ENCODE results near the gene PHGDH. TPM values are rescaled to one million over a fixed set of nuclear protein-coding genes. Genes with fewer than 3 reads are reported as not detected.

Gene PHGDH
- total and polyA plus RNA-seq, 8 donors, result 2.3 to 45.8 (median 25.6) TPM

GRCh38 chr1:119715542-119715941 lies 3.8 kb downstream of the PHGDH start:
- Histone ChIP-seq H3K4me3 (no peak overlapping the region), H3K27me3 (peaks cover 0 to 16% (median 0%) of the 10 kb centered on the region in 3 donors), H3K36me3 (no peaks in the 10 kb centered on the region), H3K27ac (no peak overlapping the region), H3K4me1 (peaks cover 15 to 42% (median 32%) of the 10 kb centered on the region in 4 donors), H3K9me3 (no peaks in the 10 kb centered on the region)
- DNase-seq, result peak in 1 of 2 donors; percentile 74
- WGBS, 5 donors, result 54 to 70% (median 55%) methylated on average over 5 of the region's 5 CpGs
- TF ChIP-seq EP300 (IDR thresholded peaks at IDR 0.05) (no peak), POLR2A (IDR thresholded peaks at IDR 0.05) (no peak), POLR2AphosphoS5 (IDR thresholded peaks at IDR 0.05) (no peak), CTCF (IDR thresholded peaks at IDR 0.05) (no peak)
- intact Hi-C loops (cut with DNase I; ENCODE audit: low total_unique reads), result no loop called here

GRCh38 chr1:119718409-119718808 lies 6.7 kb downstream of the PHGDH start:
- Histone ChIP-seq H3K36me3 (peaks cover 0 to 24% (median 21%) of the 10 kb centered on the region in 4 donors), H3K4me1 (peaks cover 7 to 23% (median 14%) of the 10 kb centered on the region in 4 donors)
- intact Hi-C loops (cut with DNase I; ENCODE audit: low total_unique reads), result no loop called here

GRCh38 chr1:119718972-119719371 lies 7.2 kb downstream of the PHGDH start:
- whole genome bisulfite sequencing, 5 donors, result 26 to 79% (median 65%) methylated on average over 3 of the region's 3 CpGs
- intact Hi-C loops (cut with DNase I; ENCODE audit: low total_unique reads), result no loop called here
- no peak overlapping the region for H3K27ac ChIP-seq
- peaks cover 4 to 17% (median 9%) of the 10 kb centered on the region in 4 donors for H3K4me1 ChIP-seq
- H3K9me3 ChIP-seq, result no peaks in the 10 kb centered on the region
- H3K36me3 ChIP-seq, result peaks cover 0 to 29% (median 26%) of the 10 kb centered on the region in 4 donors
- H3K27me3 ChIP-seq, result no peaks in the 10 kb centered on the region
- no peak overlapping the region for H3K4me3 ChIP-seq
- peak in 1 of 2 donors; percentile 57 for DNase-seq
- TF ChIP-seq EP300 (IDR thresholded peaks at IDR 0.05) (no peak), CTCF (IDR thresholded peaks at IDR 0.05) (no peak), POLR2AphosphoS5 (IDR thresholded peaks at IDR 0.05) (no peak), POLR2A (IDR thresholded peaks at IDR 0.05) (no peak)

More at GRCh38 chr1:119718409-119718808, 6.7 kb downstream of the PHGDH start:
- no peak overlapping the region for H3K27ac ChIP-seq
- no peaks in the 10 kb centered on the region for H3K9me3 ChIP-seq
- no peaks in the 10 kb centered on the region for H3K27me3 ChIP-seq
- no peak for DNase-seq
- TF ChIP-seq CTCF (IDR thresholded peaks at IDR 0.05), result no peak
- TF ChIP-seq POLR2AphosphoS5 (IDR thresholded peaks at IDR 0.05), result no peak
- TF ChIP-seq POLR2A (IDR thresholded peaks at IDR 0.05), result no peak
- TF ChIP-seq EP300 (IDR thresholded peaks at IDR 0.05), result no peak
- H3K4me3 ChIP-seq, result no peak overlapping the region

- TF ChIP-seq EP300 (IDR thresholded peaks at IDR 0.05) (no peak), POLR2AphosphoS5 (IDR thresholded peaks at IDR 0.05) (no peak), CTCF (IDR thresholded peaks at IDR 0.05) (no peak)
- WGBS, 5 donors, result 93 to 99% (median 97%) methylated on average over 11 of the region's 11 CpGs
- H3K27ac ChIP-seq, result no peak overlapping the region
Measured at GRCh38 chr1:119720866-119721440, 9.2 kb downstream of the PHGDH start.

More at GRCh38 chr1:119720866-119721440, 9.2 kb downstream of the PHGDH start:
- Histone ChIP-seq H3K4me1 (peaks cover 0 to 8% (median 1%) of the 10 kb centered on the region in 4 donors), H3K27me3 (no peaks in the 10 kb centered on the region), H3K36me3 (peaks cover 0 to 44% (median 41%) of the 10 kb centered on the region in 4 donors), H3K9me3 (no peaks in the 10 kb centered on the region), H3K4me3 (no peak overlapping the region)
- DNase-seq, result peak in 1 of 2 donors; percentile 39
- intact Hi-C loops (cut with DNase I; ENCODE audit: low total_unique reads), result no loop called here
